ENCODE results near the gene PCGF3.
"Not testable (repeated sequence)": the region's sequence is repeated elsewhere in the genome, so short reads cannot be mapped to it uniquely, and the experiment has no call there.

The PCGF3 gene

DNA sequence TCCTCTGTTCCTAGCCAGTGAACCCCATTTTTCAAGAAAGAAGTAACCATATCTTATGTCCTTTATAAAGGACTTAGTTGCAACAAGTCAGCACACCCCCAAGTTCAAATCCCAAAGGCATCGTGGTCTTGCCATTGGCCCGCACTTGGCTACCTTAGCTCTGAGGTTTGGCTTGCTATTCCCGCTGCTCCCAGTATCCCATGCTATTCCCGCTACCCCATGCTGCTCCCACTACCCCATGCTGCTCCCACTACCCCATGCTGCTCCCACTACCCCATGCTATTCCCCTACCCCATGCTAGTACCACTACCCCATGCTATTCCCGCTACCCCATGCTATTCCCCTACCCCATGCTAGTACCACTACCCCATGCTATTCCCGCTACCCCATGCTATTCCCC lies 37.4 kb upstream of the PCGF3 start:
- DNase-seq (ENCODE audit: low read depth) = not testable (repeated sequence)

DNA sequence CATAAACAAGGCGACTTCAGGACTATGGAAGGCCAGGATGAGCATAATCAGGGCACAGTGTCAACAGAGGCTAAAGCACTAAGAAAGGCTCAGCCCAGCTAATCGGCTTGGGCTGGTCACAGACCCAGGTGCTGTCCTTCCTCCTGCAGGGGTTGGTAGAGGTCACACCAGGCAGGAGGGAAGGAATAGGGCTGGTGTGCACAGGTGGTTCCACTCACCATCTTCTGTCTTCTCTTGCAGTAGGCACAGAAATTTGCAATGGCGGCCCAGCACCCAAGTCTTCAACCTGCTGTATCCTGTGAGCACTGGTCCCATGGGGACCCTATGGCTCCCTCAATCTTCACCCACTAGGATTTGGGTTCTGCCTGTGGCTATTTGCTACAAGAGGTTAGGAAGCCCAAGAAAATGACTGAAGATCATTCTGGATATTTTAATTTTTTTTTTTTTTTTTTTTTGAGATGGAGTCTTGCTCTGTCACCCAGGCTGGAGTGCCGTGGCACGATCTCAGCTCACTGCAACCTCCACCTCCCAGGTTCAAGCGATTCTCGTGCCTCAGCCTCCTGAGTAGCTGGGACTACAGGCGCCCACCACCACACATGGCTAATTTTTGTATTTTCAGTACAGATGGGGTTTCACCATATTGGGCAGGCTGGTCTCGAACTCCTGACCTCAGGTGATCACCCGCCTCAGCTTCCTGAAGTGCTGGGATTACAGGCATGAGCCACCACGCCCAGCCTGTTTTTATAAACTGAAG lies 35.6 kb upstream of the PCGF3 start:
- DNase-seq (ENCODE audit: low read depth) = not testable (repeated sequence)

DNA sequence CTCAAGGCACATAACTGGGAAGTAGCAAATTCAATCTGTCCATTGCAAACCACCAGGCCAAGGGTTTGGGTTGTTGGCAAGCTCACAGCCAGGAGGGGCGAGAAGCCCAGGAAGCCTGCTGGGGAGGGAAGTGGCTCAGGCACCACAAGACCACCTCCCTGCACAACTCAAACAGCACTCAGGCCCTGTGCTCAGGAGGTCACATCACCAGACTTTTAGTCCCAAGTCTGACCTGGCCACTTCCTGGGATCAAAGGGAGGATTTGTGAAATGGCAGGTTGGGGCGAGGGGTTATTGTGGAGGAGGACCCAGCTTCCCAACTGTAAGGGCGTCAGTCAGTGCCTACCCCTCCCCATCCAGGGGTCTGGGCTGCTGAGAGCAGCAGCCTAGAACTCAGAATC lies 33.9 kb upstream of the PCGF3 start:
- no peak for DNase-seq (ENCODE audit: low read depth)

DNA sequence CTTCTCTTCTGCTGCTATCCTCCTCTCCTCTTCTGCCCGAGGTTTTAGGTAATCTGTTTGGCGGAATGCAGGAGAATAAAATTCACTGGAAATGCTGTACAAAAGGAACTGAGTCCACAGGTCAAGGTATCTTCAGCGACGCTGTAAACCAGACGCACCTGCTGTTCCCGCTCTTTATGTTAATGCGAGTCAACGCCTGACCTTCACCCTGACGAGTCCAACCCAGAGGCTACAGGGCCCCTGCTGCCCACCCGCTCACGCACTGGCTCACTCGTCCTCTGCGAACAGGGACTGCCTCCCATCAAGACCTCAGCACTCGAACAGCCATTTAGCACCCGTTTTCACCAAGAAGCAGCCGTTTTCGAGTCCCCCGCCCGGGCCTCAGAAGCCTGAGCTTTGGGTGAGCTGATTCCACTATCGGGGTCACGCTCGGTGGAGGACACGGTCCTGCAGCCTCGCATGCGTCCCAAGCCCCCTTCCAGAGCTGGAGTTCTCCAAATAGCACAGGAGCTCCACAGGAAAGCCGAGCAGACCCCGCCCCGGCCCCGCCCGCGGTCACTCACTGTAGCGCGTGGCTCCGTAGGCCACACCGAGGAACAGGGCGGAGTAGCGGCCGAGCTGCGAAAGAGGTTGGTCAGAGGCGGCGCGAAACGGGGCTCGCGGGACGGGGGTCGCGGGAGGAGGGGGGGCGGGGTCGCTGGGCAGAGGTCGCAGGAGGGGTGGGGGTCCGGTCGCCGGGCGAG lies 32.1 kb upstream of the PCGF3 start:
- peak; percentile 26 for DNase-seq (ENCODE audit: low read depth)

DNA sequence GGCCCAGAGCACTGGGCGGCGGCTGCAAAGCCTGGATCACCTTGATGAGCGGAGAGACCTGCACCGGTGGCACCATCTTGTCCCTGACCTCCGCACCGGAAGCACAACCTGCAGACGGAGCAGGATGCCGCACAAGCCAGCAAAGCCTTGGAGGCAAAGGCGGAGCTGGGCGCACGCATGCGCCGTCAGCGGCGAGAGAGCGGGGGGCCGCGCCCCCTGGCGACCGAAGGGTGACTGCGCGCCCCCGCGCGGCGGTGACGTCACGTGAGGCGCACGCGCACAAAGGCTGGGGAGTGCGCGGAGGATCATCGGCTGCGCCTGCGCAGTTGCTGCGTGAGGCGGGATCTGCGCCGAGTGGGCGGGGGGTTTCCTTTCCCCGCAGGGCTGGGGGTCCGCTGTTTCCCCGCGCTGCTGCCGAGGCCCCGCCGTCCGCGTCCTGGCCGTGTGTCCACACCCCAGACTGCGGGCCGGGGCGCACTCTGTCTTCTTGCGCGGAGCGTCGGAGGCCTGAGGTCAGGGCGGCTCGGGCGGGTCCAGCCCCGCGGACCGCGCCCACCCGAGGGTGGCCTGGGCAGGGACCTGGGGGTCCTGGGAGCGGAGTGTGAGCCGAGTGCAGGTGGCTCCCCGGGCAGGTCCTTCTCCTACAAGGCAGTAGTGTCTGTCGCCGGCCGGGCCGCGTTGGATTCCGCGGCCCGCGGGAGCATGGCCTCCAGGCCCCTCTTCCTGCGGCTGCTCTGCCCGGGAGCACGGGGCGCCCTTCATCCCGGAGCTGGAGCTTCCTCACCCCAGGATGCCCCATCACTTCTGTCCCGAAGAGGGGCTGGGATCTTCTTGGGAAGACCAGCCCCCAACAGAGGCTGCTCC lies 31.2 kb upstream of the PCGF3 start, which contains the start of the genes ATP5ME and MYL5:
ATP5ME (minus strand) TSS at position 105 of the 864 bp plus-strand sequence; CDS start at position 76, 29 bp downstream.
MYL5 (plus strand) TSS at position 371 of the 864 bp plus-strand sequence. CDS start 3,485 bp downstream, outside the sequence.
- DNase-seq (ENCODE audit: low read depth) = peak; percentile 93

DNA sequence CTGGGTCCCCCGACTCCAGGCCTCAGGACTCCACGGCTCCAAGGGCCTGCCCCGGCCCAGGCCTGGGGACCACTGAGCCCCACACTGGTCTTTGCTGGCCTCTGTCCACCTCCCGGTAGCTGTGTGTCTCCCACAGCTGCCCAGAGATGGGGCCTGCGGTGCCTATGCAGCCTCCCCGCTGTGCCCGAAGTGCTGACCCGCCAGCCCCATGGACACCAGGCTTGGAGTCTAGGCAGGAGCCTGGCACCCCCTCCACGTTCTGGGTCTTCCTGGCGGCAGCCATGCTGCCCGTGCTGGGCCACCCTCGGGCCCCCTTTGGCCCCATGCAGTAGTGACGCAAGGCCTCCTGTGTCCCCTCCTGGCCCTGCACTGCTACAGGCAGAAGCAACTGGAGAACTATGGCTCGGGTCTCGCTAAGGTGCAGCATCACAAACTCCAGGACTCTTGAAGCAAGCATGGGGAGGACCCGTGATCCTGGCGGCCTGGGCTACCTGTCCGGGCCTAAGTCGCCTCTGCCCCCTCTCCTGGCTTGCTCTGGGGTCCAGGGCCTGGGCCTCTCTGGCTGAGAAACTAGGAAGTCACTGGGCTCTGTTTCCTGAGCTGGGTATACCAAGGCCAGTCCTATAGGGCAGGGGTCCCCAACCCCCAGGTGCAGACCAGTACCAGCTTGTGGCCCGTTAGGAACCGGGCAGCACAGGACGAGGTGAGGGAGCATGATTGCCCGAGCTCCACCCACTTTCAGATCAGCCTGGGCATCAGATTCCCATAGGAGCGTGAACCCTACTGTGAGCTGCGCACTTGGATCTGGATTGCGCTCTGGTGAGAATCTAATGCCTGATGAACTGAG lies 30.4 kb upstream of the PCGF3 start:
- no peak for DNase-seq (ENCODE audit: low read depth)

DNA sequence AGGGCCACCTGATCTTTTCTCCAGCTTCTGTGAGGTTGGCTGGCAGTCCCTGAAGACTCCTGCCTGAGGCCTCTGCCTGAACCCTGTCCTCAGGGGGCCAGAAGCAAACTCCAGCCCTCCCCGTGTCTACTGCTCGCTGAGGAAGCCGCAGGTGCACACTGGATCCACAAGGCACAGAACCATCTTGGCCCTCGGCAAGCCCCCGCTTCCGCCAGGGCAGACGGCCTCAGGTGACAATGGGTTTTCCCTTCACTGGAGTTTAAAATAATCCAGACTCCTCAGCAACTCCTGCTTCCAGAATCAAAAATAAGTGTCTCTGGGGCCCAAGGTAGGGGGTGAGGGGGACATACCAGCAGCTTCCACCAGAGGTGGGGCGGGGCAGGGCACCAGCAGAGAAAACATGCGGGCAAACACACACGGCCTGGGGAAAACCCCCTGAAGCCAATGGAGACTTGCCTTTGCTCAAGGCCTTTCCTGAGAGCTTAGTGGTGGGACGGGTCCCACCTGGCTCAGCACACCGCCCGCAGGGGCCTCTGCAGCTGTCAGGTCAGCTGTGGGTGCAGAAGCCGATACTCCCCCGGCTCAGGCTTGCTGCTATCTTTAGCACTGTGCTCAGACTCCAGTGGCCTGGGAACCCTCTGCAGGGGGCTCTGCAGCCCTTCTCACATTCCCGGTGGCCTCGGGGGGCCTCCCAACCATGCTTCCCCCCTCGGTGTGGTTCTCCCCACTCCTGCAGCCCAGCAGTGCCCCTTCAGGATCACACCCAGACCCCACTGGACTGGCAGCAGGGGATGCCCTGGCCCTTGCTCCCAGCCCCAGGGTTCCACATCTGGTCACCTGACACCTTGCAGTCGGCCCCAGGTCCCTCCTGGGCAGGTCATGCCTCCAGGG lies 29.4 kb upstream of the PCGF3 start:
- no peak for DNase-seq (ENCODE audit: low read depth)

DNA sequence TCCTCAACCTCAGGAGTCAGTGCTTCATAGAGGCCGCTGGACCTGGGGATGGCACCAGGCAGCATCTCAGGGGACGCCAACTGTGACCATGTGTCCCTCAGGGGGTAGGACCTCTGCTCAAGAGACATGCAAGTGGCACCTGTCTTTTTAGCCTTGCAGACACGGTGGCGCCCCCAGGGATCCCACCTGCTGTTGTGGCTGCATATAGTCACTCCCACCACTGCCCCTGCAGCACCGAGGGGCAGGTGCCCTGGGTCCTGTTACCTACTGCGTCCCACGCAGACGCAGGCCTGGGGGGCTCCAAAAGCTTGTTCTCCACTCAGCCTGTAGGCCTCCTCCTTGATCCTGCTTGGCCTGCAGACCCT lies 28.8 kb upstream of the PCGF3 start:
- DNase-seq (ENCODE audit: low read depth) = no peak

DNA sequence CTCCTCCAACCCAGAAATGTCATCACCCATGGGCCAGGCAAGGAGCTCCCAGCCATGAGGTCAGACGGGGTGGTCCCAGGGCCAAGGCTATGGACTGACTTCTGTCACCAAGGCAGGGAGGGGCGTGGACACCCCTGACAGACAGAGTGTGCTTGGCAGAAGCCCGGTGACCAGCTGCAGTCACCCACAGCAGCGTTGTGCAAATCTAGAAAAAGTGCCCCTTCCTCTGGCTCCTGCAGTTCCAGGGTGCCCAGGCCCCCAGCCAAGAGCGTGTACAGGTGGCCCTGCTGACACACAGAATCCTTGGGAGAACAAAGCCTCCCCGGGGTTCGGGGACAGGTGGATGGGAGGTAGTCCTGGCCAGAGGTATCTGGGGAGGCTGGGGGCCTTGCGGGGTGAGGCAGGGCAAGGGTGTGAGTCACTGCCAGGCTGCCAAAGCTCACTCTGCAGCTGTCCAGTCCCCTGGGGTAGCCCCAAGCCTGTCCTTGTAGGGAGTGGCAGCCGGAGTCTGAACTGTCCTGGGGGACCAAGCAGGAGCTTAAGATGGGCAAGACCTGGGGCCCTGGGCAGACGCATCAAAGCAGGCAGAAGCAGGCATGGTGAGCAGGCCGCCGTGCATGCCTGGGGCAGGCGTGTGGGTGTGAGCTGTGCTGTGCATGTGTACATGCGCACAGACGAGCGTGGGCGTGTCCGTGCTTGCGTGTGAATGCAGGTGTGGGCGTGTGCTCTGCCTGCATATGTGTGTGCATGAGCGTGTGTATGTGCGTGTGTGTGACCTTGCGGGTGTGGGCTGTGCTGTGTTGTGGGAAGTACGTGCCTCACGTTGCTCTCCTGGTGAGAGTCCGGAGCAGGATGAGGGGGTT lies 28.0 kb upstream of the PCGF3 start:
- DNase-seq (ENCODE audit: low read depth) = no peak

DNA sequence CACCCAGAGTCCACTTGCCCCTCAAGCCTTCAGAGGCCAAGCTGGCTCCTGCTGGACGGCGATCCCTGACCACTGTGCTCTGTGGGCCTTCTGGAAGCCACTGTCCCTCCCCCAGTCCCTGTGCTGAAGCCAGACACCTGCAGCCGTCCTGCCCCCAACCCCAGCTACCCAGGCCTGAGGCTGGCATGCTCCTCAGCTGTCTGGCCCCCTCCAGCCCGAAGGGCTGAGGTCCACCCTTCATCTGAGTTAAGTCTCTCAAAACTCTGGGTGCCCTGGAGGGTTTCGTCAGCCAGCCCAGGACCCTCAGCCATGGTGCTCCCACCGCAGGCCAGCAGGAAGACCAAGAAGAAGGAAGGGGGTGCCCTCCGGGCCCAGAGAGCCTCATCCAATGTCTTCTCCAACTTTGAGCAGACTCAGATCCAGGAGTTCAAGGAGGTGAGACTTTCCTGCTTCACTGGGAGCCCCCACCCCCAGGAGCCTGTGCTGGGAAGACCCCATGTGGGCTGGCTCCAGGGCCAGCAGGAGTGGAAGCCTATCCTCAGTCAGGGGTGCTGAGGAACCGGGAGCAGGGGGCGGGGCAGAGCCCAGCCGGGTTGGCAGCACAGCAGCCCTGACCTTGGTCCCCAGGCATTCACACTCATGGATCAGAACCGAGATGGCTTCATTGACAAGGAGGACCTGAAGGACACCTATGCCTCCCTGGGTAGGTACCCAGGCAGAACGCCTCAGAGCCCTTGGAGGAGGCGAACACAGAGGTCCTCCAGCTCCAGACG lies 27.1 kb upstream of the PCGF3 start:
- no peak for DNase-seq (ENCODE audit: low read depth)

DNA sequence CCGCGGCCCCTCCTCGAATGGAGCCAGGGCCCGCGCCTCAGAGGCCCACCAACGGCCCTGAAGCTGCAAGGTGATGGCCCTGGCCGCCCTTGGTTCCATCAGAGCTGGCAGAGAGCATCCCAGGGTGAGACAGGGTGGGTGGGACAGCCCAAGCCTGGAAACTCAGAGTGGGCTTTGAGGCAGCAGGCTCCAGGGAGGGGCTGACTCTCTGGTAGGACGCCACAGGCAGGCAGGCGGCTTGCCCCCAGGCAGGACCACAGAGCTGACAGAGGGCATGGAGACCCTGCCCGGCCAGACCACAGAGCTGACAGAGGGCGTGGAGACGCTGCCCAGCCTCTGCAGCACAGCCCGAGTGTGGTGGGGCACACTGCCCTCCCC lies 26.5 kb upstream of the PCGF3 start:
- no peak for DNase-seq (ENCODE audit: low read depth)

DNA sequence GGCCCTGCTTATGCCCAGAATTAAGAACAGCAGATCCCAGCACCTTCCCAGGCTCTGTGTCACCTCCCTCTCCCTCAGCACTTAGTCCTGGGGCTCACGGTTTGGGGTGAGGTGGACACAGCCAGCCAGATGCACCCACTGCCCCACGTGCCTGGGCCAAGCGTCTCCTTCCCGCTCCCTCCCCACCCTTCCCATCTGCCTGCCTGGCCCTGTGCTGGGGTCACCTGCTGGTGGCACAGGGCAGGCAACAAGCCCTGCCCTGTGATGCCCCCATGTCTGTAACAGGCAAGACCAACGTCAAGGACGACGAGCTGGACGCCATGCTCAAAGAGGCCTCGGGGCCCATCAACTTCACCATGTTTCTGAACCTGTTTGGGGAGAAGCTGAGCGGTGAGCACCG lies 26.0 kb upstream of the PCGF3 start:
- DNase-seq (ENCODE audit: low read depth) = no peak

DNA sequence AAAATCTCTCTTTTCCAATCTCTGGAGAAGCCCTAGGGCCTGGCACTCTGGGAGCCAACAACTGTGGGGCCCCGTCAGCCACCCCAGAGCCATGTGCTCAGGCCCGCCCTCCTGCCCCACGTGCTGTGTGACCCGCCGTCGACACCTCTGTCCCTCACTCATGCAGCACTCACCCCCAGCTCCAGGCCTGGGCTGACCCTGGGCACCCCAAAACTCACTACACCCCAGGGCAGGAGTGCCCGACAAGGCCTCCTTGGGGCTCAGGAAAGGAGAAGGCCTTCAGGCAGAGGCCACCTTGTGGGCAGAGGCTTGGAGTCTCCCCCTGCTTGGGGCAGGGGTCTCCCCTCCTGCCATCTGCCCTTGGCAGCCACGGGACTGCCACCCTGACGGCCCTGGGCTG lies 25.5 kb upstream of the PCGF3 start:
- DNase-seq (ENCODE audit: low read depth) = no peak

DNA sequence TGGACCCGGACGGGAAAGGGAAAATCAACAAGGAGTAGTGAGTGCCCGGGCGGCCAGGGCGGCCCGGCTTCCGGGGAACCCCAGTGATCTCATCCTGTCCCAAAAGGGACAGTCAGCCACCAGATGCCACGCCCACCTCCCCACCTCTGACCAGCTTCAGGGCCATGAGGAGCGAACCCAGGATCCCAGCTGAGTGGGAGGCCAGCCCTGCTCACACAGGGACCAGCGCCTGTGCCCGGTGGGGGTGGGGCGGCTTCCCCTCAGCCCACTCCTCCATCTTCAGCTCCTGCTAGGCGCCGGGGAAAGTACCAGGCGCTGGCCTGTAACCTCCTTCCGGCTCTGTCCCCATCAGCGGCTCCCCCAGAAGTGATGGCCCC lies 25.1 kb upstream of the PCGF3 start:
- DNase-seq (ENCODE audit: low read depth) = no peak

DNA sequence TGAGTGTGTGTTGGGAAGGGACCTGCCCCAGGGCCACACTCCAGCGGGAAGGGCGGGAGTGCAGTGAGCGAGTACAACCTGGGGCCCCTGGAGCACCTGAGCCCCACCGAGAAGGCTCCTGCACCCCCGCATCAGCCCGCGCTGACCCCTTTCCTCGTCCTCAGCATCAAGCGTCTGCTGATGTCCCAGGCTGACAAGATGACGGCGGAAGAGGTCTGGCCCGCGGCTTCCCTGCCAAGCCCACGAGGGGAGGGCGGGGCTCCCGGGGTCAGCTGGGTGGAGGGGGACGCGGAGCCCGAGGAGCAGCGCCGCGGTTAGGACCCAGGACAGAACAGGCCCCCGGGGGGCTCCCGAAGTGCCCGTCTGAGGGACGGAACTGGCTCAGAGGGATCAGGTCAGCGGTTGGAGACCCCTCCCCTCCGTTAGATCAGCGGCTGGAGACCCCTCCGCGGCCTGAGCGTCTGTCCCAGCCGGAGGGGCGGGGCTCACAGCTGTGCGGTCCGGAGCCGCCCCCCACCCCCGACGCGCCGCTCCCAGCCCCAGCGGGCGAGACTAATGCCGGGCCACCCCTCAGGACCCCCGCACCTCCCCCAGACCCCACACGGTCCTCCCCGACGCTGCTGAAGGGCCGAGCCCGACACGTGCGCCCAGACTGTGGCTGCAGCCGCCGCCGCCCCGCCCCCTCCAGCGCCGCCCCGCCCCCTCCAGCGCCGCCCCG lies 24.5 kb upstream of the PCGF3 start:
- no peak for DNase-seq (ENCODE audit: low read depth)

DNA sequence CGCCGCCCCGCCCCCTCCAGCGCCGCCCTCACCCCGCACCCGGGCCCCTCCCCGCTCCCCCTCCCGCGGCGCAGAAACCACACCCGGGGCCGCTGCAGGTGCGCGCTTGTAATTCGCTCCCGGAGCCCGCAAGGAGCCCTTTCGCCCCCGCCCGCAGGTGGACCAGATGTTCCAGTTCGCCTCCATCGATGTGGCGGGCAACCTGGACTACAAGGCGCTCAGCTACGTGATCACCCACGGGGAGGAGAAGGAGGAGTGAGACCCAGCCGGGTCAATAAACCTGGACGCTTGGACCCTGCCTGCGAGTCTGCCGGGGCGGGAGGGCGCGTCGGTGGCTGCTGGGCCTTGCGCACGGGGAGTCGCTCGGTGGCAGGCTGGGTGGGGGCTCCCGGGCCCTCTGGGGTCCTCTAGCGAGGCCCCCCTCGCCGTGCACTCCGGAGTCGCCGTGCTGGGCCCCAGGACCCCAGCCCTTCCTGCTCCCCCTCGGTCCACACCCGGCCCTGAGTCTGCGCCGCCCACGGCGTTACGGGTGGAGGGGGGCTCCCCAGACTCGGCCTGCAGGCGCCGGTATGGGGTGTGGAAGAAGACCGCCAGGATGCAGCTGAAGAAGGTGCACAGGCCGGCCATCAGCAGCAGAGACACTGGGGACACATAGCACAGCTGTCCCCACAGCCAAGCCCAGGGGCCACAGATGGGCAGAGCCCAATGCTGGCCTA lies 23.7 kb upstream of the PCGF3 start:
- DNase-seq (ENCODE audit: low read depth) = no peak

DNA sequence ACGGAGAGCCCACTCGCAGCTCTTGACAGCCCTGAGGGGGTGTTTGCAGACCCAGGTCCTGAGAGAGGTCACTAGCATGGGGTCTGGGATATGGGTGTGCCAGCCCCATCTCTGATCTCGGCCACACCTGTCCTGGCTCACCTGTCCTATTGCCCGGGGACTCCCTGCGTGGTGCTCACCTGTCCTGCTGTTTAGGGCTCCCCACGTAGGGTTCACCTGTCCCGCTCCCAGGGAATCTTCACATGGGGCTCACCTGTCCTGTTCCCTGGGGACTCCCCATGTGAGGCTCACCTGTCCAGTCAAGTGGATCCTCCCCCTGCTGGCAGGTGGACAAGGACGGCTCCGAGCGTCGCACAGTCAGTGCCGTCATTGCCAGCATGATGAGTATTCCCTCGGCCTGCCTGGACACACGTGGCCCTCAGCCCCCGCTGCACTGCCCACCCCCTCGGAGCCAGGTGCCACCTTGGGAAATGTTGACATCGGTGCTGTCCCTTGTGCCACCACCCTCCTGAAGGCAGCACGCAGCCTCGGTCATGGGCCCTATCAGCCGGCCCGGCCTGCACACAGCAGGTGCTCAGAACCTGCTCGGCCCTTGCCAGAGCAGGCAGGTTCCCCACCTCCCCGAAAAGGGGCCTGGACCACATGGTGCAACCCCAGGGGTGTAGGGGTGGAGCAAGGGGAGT lies 23.0 kb upstream of the PCGF3 start:
- DNase-seq (ENCODE audit: low read depth) = no peak

All from fibroblast of gingiva (primary cell).